Vagina (tissue), 2 donors: ENCODE data around the gene IRF5. TPM values are rescaled to one million over a fixed set of nuclear protein-coding genes. Genes with fewer than 3 reads are reported as not detected.

Source experiments
- DNase-seq, 2 donors: peaks; one replicate each; pipeline ENCODE4 v3.0.0-alpha.2; 2017; ENCODE audit errors: extremely low spot score in 2 of 2
- H3K27ac ChIP-seq: fragments of 200-600 bp; sonication (generic); one replicate; pipeline ENCODE4 v1.5.1; 2019
- H3K27me3 ChIP-seq: fragments of 200-600 bp; sonication (generic); one replicate; pipeline ENCODE4 v1.5.1; 2019
- H3K36me3 ChIP-seq, 2 donors: fragments of 200-600 bp; sonication (generic); one replicate each; pipeline ENCODE4 v1.5.1; 2017 to 2019
- H3K4me1 ChIP-seq: fragments of 200-600 bp; sonication (generic); one replicate; pipeline ENCODE4 v1.5.1; 2019
- H3K4me3 ChIP-seq, 2 donors: fragments of 200-600 bp; sonication (generic); 1 replicate in 1 of 2; 2 replicates in 1 of 2; pipeline ENCODE4 v1.5.1; 2016 to 2019
- H3K9me3 ChIP-seq: fragments of 200-600 bp; sonication (generic); one replicate; pipeline ENCODE4 v1.5.1; 2019
- CTCF ChIP-seq, 3 experiments: fragments of 450-650 bp in 2 of 3; fragments of 200-600 bp in 1 of 3; sonication (generic) in 1 of 3; IDR thresholded peaks; one replicate each; pipeline ENCODE4 v1.5.1; 2017 to 2019; ENCODE audit warnings: antibody characterized with exemption in 3 of 3, mild to moderate bottlenecking in 2 of 3, moderate library complexity in 2 of 3
- POLR2A ChIP-seq, 2 donors: fragments of 450-650 bp; IDR thresholded peaks; one replicate each; pipeline ENCODE4 v1.6.1; 2017; ENCODE audit warnings: antibody characterized with exemption in 2 of 2, mild to moderate bottlenecking in 2 of 2, moderate library complexity in 2 of 2
- POLR2AphosphoS5 ChIP-seq, 2 donors: sonication (generic); formaldehyde crosslinking; IDR thresholded peaks; one replicate each; pipeline ENCODE4 v1.9.0; 2017; ENCODE audit warnings: antibody characterized with exemption in 2 of 2, mild to moderate bottlenecking in 2 of 2, low read depth in 1 of 2; ENCODE audit not compliant: insufficient read depth in 1 of 2
- intact Hi-C: fragments of 100-400 bp; cut with DNase I; formaldehyde crosslinking; loops from one replicate; pipeline ENCODE4 v1.15.1; 2023
- total RNA-seq: library from RNA; depleted of rRNA; stranded (reverse); fragments of >200 nt; gene quantifications from one replicate; pipeline ENCODE4 v1.2.3, GENCODE V29; 2016

The IRF5 gene
- total RNA-seq, 1 donor from 2014 or later: 15.0 TPM

DNA sequence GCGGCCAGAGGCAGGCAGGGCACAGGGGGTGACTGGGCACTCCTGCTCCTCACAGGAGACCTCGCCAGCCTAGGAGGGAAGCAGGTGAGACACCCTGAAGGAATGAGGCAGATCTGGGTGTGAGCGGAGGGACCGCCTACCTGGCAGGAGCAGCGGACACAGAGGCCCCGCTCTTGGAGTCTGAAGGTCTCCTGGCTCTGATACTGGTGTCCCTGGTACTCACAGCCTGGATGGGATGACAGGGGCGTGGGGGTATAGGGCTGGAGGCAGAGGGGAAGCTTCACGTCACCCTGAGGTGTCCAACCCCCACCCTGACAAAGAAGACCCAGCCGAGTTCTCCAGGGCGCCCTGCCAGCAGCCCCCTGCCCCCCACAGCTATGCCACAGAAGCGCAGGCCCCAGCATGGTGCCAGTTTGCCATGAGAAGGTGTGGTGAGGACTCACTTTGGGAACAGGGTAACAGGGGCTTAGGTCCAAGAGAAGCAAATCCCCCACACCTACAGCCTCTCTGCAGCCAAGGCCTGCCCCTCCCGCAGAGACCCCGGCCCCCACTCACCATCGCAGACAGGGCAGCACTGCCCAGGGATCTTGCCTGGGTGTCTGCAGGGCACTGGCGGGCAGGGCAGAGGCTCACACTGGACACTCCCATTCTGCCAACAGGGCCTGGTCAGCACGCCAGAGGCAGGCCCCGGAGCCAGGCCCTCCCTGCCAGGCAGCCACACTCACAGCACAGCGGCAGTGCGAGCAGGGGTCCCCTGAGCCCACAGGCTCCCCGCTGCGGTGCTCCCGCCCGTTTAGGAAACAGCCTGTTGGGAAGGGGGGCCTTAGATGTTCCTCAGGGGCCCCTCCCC, 44.3 kb upstream of the IRF5 start:
- H3K27ac ChIP-seq: no peak overlapping the region
- intact Hi-C loops: no loop called here
- TF ChIP-seq POLR2AphosphoS5 (IDR thresholded peaks at IDR 0.05; ENCODE audit: insufficient read depth in 1 of 2, low read depth in 1 of 2) (no peak), CTCF (IDR thresholded peaks at IDR 0.05) (no peak), POLR2A (IDR thresholded peaks at IDR 0.05) (no peak)
- no peaks in the 10 kb centered on the region for H3K9me3 ChIP-seq
- H3K36me3 ChIP-seq: no peaks in the 10 kb centered on the region
- peaks cover 28% of the 10 kb centered on the region for H3K4me1 ChIP-seq
- no peak for DNase-seq
- no peak overlapping the region for H3K4me3 ChIP-seq
- H3K27me3 ChIP-seq: no peaks in the 10 kb centered on the region

GRCh38 chr7:128894101-128894440, 43.7 kb upstream of the IRF5 start:
- no peaks in the 10 kb centered on the region for H3K36me3 ChIP-seq
- H3K27me3 ChIP-seq: no peaks in the 10 kb centered on the region
- no peak for DNase-seq
- H3K9me3 ChIP-seq: no peaks in the 10 kb centered on the region
- intact Hi-C loops: no loop called here
- H3K27ac ChIP-seq: no peak overlapping the region
- no peak overlapping the region for H3K4me3 ChIP-seq
- peaks cover 28% of the 10 kb centered on the region for H3K4me1 ChIP-seq
- TF ChIP-seq POLR2A (IDR thresholded peaks at IDR 0.05) (no peak), POLR2AphosphoS5 (IDR thresholded peaks at IDR 0.05; ENCODE audit: insufficient read depth in 1 of 2, low read depth in 1 of 2) (no peak), CTCF (IDR thresholded peaks at IDR 0.05) (no peak)

- Histone ChIP-seq H3K9me3 (no peaks in the 10 kb centered on the region), H3K4me3 (no peak overlapping the region), H3K36me3 (no peaks in the 10 kb centered on the region), H3K27me3 (no peaks in the 10 kb centered on the region), H3K27ac (no peak overlapping the region), H3K4me1 (peaks cover 28% of the 10 kb centered on the region)
- intact Hi-C loops: no loop called here
- no peak for DNase-seq
- TF ChIP-seq POLR2AphosphoS5 (IDR thresholded peaks at IDR 0.05; ENCODE audit: insufficient read depth in 1 of 2, low read depth in 1 of 2) (no peak), POLR2A (IDR thresholded peaks at IDR 0.05) (no peak), CTCF (IDR thresholded peaks at IDR 0.05) (no peak)
Measured at GRCh38 chr7:128895320-128895719, 42.4 kb upstream of the IRF5 start.

- Histone ChIP-seq H3K36me3 (no peaks in the 10 kb centered on the region), H3K27me3 (no peaks in the 10 kb centered on the region), H3K4me3 (no peak overlapping the region), H3K27ac (no peak overlapping the region), H3K9me3 (no peaks in the 10 kb centered on the region), H3K4me1 (peaks cover 7% of the 10 kb centered on the region)
- DNase-seq: no peak
- intact Hi-C loops: no loop called here
- TF ChIP-seq POLR2A (IDR thresholded peaks at IDR 0.05): no peak
- no peak for TF ChIP-seq POLR2AphosphoS5 (IDR thresholded peaks at IDR 0.05; ENCODE audit: insufficient read depth in 1 of 2, low read depth in 1 of 2)
- no peak for TF ChIP-seq CTCF (IDR thresholded peaks at IDR 0.05)
Measured at GRCh38 chr7:128899392-128899791, 38.3 kb upstream of the IRF5 start.

- Histone ChIP-seq H3K9me3 (no peaks in the 10 kb centered on the region), H3K4me1 (peaks cover 7% of the 10 kb centered on the region), H3K27ac (no peak overlapping the region), H3K4me3 (no peak overlapping the region), H3K36me3 (no peaks in the 10 kb centered on the region), H3K27me3 (no peaks in the 10 kb centered on the region)
- no peak for DNase-seq
- intact Hi-C loops: no loop called here
- TF ChIP-seq POLR2AphosphoS5 (IDR thresholded peaks at IDR 0.05; ENCODE audit: insufficient read depth in 1 of 2, low read depth in 1 of 2) (no peak), POLR2A (IDR thresholded peaks at IDR 0.05) (no peak), CTCF (IDR thresholded peaks at IDR 0.05) (no peak)
Measured at GRCh38 chr7:128900237-128900636, 37.5 kb upstream of the IRF5 start.
